ENCODE data around the gene GAGE12G. TPM values are rescaled to one million over a fixed set of nuclear protein-coding genes. Genes with fewer than 3 reads are reported as not detected.

GAGE12G gene
- total RNA-seq = not detected in 2 replicates

GRCh38 chrX:49570100-49570499 lies at the start of gene GAGE12G:
Gene GAGE12G, plus strand, starts transcription at chrX:49570400. Its CDS starts 1,155 bp downstream, at chrX:49571555.

DNA sequence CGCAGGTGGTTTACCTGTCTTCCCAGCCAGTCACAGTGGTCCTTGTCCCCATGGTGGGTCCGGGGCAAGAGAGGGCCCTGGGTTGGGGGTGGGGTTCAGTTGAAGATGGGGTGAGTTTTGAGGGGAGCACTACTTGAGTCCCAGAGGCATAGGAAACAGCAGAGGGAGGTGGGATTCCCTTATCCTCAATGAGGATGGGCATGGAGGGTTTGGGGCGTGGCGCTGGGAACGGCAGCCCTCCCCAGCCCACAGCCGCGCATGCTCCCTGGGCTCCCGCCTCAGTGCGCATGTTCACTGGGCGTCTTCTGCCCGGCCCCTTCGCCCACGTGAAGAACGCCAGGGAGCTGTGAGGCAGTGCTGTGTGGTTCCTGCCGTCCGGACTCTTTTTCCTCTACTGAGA lies 38.3 kb upstream of the GAGE12G start, which contains the start of gene GAGE12C:
Gene GAGE12C (plus strand): TSS at position 301 of the 400 bp plus-strand sequence. CDS start 1,155 bp downstream, outside the sequence.

DNA sequence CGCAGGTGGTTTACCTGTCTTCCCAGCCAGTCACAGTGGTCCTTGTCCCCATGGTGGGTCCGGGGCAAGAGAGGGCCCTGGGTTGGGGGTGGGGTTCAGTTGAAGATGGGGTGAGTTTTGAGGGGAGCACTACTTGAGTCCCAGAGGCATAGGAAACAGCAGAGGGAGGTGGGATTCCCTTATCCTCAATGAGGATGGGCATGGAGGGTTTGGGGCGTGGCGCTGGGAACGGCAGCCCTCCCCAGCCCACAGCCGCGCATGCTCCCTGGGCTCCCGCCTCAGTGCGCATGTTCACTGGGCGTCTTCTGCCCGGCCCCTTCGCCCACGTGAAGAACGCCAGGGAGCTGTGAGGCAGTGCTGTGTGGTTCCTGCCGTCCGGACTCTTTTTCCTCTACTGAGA lies 28.8 kb upstream of the GAGE12G start, which contains the start of gene GAGE12D:
Gene GAGE12D (plus strand): TSS at position 301 of the 400 bp plus-strand sequence. CDS start 1,155 bp downstream, outside the sequence.

DNA sequence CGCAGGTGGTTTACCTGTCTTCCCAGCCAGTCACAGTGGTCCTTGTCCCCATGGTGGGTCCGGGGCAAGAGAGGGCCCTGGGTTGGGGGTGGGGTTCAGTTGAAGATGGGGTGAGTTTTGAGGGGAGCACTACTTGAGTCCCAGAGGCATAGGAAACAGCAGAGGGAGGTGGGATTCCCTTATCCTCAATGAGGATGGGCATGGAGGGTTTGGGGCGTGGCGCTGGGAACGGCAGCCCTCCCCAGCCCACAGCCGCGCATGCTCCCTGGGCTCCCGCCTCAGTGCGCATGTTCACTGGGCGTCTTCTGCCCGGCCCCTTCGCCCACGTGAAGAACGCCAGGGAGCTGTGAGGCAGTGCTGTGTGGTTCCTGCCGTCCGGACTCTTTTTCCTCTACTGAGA lies 19.2 kb upstream of the GAGE12G start, which contains the start of gene GAGE12E:
Gene GAGE12E (plus strand): TSS at position 301 of the 400 bp plus-strand sequence. CDS start 1,155 bp downstream, outside the sequence.

GRCh38 chrX:49560542-49560941 lies 9.7 kb upstream of the GAGE12G start, which contains the start of gene GAGE12F:
Gene GAGE12F, plus strand, starts transcription at chrX:49560842. Its CDS starts 1,155 bp downstream, at chrX:49561997.

DNA sequence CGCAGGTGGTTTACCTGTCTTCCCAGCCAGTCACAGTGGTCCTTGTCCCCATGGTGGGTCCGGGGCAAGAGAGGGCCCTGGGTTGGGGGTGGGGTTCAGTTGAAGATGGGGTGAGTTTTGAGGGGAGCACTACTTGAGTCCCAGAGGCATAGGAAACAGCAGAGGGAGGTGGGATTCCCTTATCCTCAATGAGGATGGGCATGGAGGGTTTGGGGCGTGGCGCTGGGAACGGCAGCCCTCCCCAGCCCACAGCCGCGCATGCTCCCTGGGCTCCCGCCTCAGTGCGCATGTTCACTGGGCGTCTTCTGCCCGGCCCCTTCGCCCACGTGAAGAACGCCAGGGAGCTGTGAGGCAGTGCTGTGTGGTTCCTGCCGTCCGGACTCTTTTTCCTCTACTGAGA lies 9.4 kb downstream of the GAGE12G start, which contains the start of gene GAGE12H:
Gene GAGE12H (plus strand): TSS at position 301 of the 400 bp plus-strand sequence. CDS start 1,155 bp downstream, outside the sequence.

GRCh38 chrX:49589196-49589595 lies 19.0 kb downstream of the GAGE12G start, which contains the start of gene GAGE2A:
Gene GAGE2A, plus strand, starts transcription at chrX:49589496. Its CDS starts 1,155 bp downstream, at chrX:49590651.

GRCh38 chrX:49598720-49599119 lies 28.5 kb downstream of the GAGE12G start, which contains the start of gene GAGE1:
Gene GAGE1, plus strand, starts transcription at chrX:49599020. Its CDS starts 1,155 bp downstream, at chrX:49600175.

Other genes with a start within 250 kb of the GAGE12G start
- gene GAGE12J, start 248.4 kb upstream of the GAGE12G start, total RNA-seq = not detected in 2 replicates
- not detected in 2 replicates for gene GAGE13, start 238.8 kb upstream of the GAGE12G start, total RNA-seq
- gene GAGE12C, start 38.2 kb upstream of the GAGE12G start, total RNA-seq = not detected in 2 replicates
- gene GAGE12D, start 28.7 kb upstream of the GAGE12G start, total RNA-seq = not detected in 2 replicates
- gene GAGE12E, start 19.1 kb upstream of the GAGE12G start, total RNA-seq = not detected in 2 replicates
- not detected in 2 replicates for gene GAGE12F, start 9.6 kb upstream of the GAGE12G start, total RNA-seq
- not detected in 2 replicates for gene GAGE12H, start 9.5 kb downstream of the GAGE12G start, total RNA-seq
- gene GAGE2A, start 19.1 kb downstream of the GAGE12G start, total RNA-seq = not detected in 2 replicates
- gene GAGE1, start 28.6 kb downstream of the GAGE12G start, total RNA-seq = not detected in 2 replicates
- gene PAGE1, start 125.6 kb downstream of the GAGE12G start, total RNA-seq = not detected in 2 replicates

Data from tracheal epithelial cell (primary cell).